NOMO-1 treated with DMSO at 0.1 percent for 48 hours (cell line): ENCODE data around the gene POTEM.
"Not testable (repeated sequence)": the region's sequence is repeated elsewhere in the genome, so short reads cannot be mapped to it uniquely, and the experiment has no call there.

Source experiments
- DNase-seq: peaks from one replicate; lab custom pipeline; 2025; ENCODE audit not compliant: unreplicated experiment; lab: John Stamatoyannopoulos, UW

The POTEM gene

GRCh38 chr14:19036811-19037382, 69.7 kb downstream of the POTEM start:
- DNase-seq, result not testable (repeated sequence)

GRCh38 chr14:19038060-19038664, 70.9 kb downstream of the POTEM start:
- DNase-seq, result not testable (repeated sequence)

- DNase-seq, result not testable (repeated sequence)
These were observed 71.6 kb downstream of the POTEM start for GRCh38 chr14:19038785-19039184.

- DNase-seq, result not testable (repeated sequence)
These were observed 76.2 kb downstream of the POTEM start for GRCh38 chr14:19043384-19043783.
